Right lobe of liver (tissue), 6 donors: ENCODE data around the gene SBF2. TPM values are rescaled to one million over a fixed set of nuclear protein-coding genes. Genes with fewer than 3 reads are reported as not detected.

Source experiments
- ATAC-seq, 4 donors: fragments of 200-7000 bp; cut with Tn5 transposase; one replicate each; pipeline ENCODE4 v1.9.1; 2020; ENCODE audit warnings: mild to moderate bottlenecking in 4 of 4, moderate library complexity in 4 of 4
- DNase-seq, 3 donors: peaks; one replicate each; pipeline ENCODE4 v3.0.0-alpha.2; 2020
- H3K27ac ChIP-seq, 3 donors: fragments of 200-600 bp; one replicate each; pipeline ENCODE4 v1.8.0; 2022
- H3K27me3 ChIP-seq, 2 donors: fragments of 200-600 bp; one replicate each; pipeline ENCODE4 v1.8.0; 2022
- H3K36me3 ChIP-seq, 4 donors: fragments of 200-600 bp; sonication (generic) in 1 of 4; one replicate each; pipeline versions ENCODE4 v1.5.1 to v1.8.0; 2017 to 2022; ENCODE audit warnings: control low read depth in 1 of 4
- H3K4me1 ChIP-seq, 4 donors: fragments of 200-600 bp; sonication (generic) in 1 of 4; one replicate each; pipeline versions ENCODE4 v1.5.1 to v1.8.0; 2017 to 2022; ENCODE audit warnings: control low read depth in 1 of 4
- H3K4me3 ChIP-seq, 3 donors: fragments of 200-600 bp; one replicate each; pipeline ENCODE4 v1.8.0; 2022
- H3K9me3 ChIP-seq, 4 donors: fragments of 200-600 bp; sonication (generic) in 1 of 4; one replicate each; pipeline versions ENCODE4 v1.5.1 to v1.8.0; 2017 to 2022; ENCODE audit warnings: control low read depth in 1 of 4
- CTCF ChIP-seq, 4 donors: fragments of 200-600 bp in 3 of 4; fragments of 450-650 bp in 1 of 4; IDR thresholded peaks; one replicate each; pipeline versions ENCODE4 v1.5.1 to v1.8.0; 2016 to 2022; ENCODE audit warnings: antibody characterized with exemption in 4 of 4, mild to moderate bottlenecking in 2 of 4
- POLR2A ChIP-seq: fragments of 450-650 bp; IDR thresholded peaks from one replicate; pipeline ENCODE4 v1.6.1; 2017; ENCODE audit warnings: antibody characterized with exemption, mild to moderate bottlenecking
- WGBS: methylation state at CpG from one replicate; pipeline ENCODE4 v1.1.6; 2018; ENCODE audit warnings: low coverage, low lambda C conversion rate; ENCODE audit not compliant: insufficient coverage; ENCODE audit errors: missing lambda C conversion rate; 5-methylcytosine and 5-hydroxymethylcytosine counted together
- intact Hi-C, 2 donors: fragments of 100-400 bp; cut with DNase I; formaldehyde crosslinking; loops; one replicate each; pipeline versions ENCODE4 v1.11.2 to v1.14.1; 2022
- total RNA-seq, 6 experiments: library from RNA; depleted of rRNA in 2 of 6; stranded (reverse); fragments of >200 nt in 2 of 6; fragmentation: NEBNext Ultra II Directional in 3 of 6; extraction: Animal tissue kit (Norgen Biotek cat#: 25700) in 3 of 6; gene quantifications; one replicate each; pipeline versions ENCODE4 v1.1.0 to v1.2.4, GENCODE V29; 2016 to 2023
- donor health status: DM: no; HTN: yes; CAD: no.
- donor health status: DM: no; HTN: no; CAD: no.
- donor health status: DM: no; HTN: no; CAD: no.
- donor health status: DM: no; HTN: yes; CAD: no.
- donor health status: DM: no; HTN: yes; CAD: no.

The SBF2 gene
- total RNA-seq, 6 experiments from 2014 or later: 13.7 to 28.4 (median 21.3) TPM

- H3K9me3 ChIP-seq: no peaks in the 10 kb centered on the region
- TF ChIP-seq CTCF (IDR thresholded peaks at IDR 0.05): no peak
- H3K4me3 ChIP-seq: no peak overlapping the region
- H3K36me3 ChIP-seq: peaks cover 0 to 5% (median 0%) of the 10 kb centered on the region in 4 donors
- ATAC-seq (no peak), DNase-seq (no peak)
- H3K27me3 ChIP-seq: no peaks in the 10 kb centered on the region
- peaks cover 0 to 4% (median 0%) of the 10 kb centered on the region in 4 donors for H3K4me1 ChIP-seq
- intact Hi-C loops: no loop called here
- WGBS: 85% methylated on average over 2 of the region's 2 CpGs
- H3K27ac ChIP-seq: no peak overlapping the region
Measured at GRCh38 chr11:9735919-9736318, 558.1 kb downstream of the SBF2 start.

- intact Hi-C loops: no loop called here
- Histone ChIP-seq H3K4me1 (no peaks in the 10 kb centered on the region), H3K9me3 (no peaks in the 10 kb centered on the region), H3K27ac (no peak overlapping the region), H3K27me3 (no peaks in the 10 kb centered on the region), H3K36me3 (peaks cover 0 to 5% (median 0%) of the 10 kb centered on the region in 4 donors), H3K4me3 (no peak overlapping the region)
- DNase-seq (no peak), ATAC-seq (no peak)
- 89% methylated on average over 3 of the region's 3 CpGs for WGBS
- TF ChIP-seq CTCF (IDR thresholded peaks at IDR 0.05): no peak
- no peak for TF ChIP-seq POLR2A
Measured at GRCh38 chr11:9735236-9735635, 558.8 kb downstream of the SBF2 start.

GRCh38 chr11:9733212-9733611 is 560.8 kb downstream of the SBF2 start:
- Histone ChIP-seq H3K27me3 (no peaks in the 10 kb centered on the region), H3K9me3 (no peaks in the 10 kb centered on the region), H3K4me1 (no peaks in the 10 kb centered on the region), H3K36me3 (peaks cover 0 to 5% (median 2%) of the 10 kb centered on the region in 4 donors), H3K4me3 (no peak overlapping the region), H3K27ac (no peak overlapping the region)
- no peak for DNase-seq
- no peak for ATAC-seq
- TF ChIP-seq POLR2A (no peak), CTCF (IDR thresholded peaks at IDR 0.05) (no peak)
- 83% methylated on average over 3 of the region's 3 CpGs for WGBS
- intact Hi-C loops: no loop called here

GRCh38 chr11:9732453-9732852 is 561.6 kb downstream of the SBF2 start:
- WGBS: 91% methylated on average over 11 of the region's 11 CpGs
- no peak for TF ChIP-seq CTCF (IDR thresholded peaks at IDR 0.05)
- TF ChIP-seq POLR2A: no peak
- H3K36me3 ChIP-seq: peaks cover 0 to 5% (median 2%) of the 10 kb centered on the region in 4 donors

GRCh38 chr11:9731256-9731655 is 562.8 kb downstream of the SBF2 start:
- ATAC-seq: no peak
- no peaks in the 10 kb centered on the region for H3K9me3 ChIP-seq
- intact Hi-C loops: no loop called here
- no peaks in the 10 kb centered on the region for H3K27me3 ChIP-seq
- WGBS: 80% methylated on average over 1 of the region's 1 CpG
- TF ChIP-seq CTCF (IDR thresholded peaks at IDR 0.05) (no peak), POLR2A (no peak)
- DNase-seq: no peak
- H3K4me1 ChIP-seq: no peaks in the 10 kb centered on the region
- H3K36me3 ChIP-seq: peaks cover 0 to 5% (median 2%) of the 10 kb centered on the region in 4 donors
- no peak overlapping the region for H3K27ac ChIP-seq
- no peak overlapping the region for H3K4me3 ChIP-seq

More at GRCh38 chr11:9732453-9732852, 561.6 kb downstream of the SBF2 start:
- H3K4me1 ChIP-seq: no peaks in the 10 kb centered on the region
- H3K9me3 ChIP-seq: no peaks in the 10 kb centered on the region
- no peaks in the 10 kb centered on the region for H3K27me3 ChIP-seq
- ATAC-seq: no peak
- no peak overlapping the region for H3K27ac ChIP-seq
- no peak for DNase-seq
- intact Hi-C loops: no loop called here
- no peak overlapping the region for H3K4me3 ChIP-seq
